Measurements from ENCODE around the gene OR2L3.

- TF ChIP-seq, protein P1, sequence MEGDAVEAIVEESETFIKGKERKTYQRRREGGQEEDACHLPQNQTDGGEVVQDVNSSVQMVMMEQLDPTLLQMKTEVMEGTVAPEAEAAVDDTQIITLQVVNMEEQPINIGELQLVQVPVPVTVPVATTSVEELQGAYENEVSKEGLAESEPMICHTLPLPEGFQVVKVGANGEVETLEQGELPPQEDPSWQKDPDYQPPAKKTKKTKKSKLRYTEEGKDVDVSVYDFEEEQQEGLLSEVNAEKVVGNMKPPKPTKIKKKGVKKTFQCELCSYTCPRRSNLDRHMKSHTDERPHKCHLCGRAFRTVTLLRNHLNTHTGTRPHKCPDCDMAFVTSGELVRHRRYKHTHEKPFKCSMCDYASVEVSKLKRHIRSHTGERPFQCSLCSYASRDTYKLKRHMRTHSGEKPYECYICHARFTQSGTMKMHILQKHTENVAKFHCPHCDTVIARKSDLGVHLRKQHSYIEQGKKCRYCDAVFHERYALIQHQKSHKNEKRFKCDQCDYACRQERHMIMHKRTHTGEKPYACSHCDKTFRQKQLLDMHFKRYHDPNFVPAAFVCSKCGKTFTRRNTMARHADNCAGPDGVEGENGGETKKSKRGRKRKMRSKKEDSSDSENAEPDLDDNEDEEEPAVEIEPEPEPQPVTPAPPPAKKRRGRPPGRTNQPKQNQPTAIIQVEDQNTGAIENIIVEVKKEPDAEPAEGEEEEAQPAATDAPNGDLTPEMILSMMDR (IDR thresholded peaks at IDR 0.05), result no peak
- no peak for TF ChIP-seq POLR2A (IDR thresholded peaks at IDR 0.05)
Observed at GRCh38 chr1:248000169-248000568, 46.5 kb upstream of the OR2L3 start.
